Measurements from ENCODE around the gene SOWAHC.

DNA sequence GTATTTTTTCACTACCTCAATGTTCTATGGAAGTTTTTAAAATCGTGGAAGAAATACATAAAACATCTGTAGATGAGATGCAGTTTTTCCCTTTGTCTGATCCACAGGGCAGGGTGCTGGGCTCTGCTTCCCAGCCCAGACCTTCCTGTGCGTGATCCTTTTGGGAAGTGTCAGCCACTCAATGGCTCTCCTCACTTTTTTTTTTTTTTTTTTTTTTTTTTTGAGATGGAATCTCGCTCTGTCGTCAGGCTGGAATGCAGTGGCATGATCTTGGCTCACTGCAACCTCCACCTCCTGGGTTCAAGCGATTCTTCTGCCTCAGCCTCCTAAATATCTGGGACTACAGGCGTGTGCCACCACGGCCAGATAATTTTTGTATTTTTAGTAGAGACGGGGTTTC is 32.8 kb downstream of the SOWAHC start:
- no peak for TF ChIP-seq CTCF (IDR thresholded peaks at IDR 0.05)
- TF ChIP-seq EP300 (IDR thresholded peaks at IDR 0.05), result no peak
- no peak for TF ChIP-seq POLR2A (IDR thresholded peaks at IDR 0.05)
- no peak for TF ChIP-seq POLR2AphosphoS5 (IDR thresholded peaks at IDR 0.05)
